MCF 10A (cell line): ENCODE data around the gene ZMYND8. TPM values are rescaled to one million over a fixed set of nuclear protein-coding genes. Genes with fewer than 3 reads are reported as not detected.

Experiments
- Bru-seq: library from RNA; stranded (reverse); fragments of 400-500 nt; gene quantifications from one replicate; lab custom pipeline; 2021; lab: Mats Ljungman, UMichigan
- BruChase-seq, 2 experiments: library from RNA; stranded (reverse); fragments of 400-500 nt; gene quantifications; one replicate each; lab custom pipeline; 2021; lab: Mats Ljungman, UMichigan
- BruUV-seq: library from RNA; stranded (reverse); fragments of 400-500 nt; replicated peaks from 2 replicates; lab custom pipeline; 2021; lab: Mats Ljungman, UMichigan
- CTCF ChIA-PET: fragments of 300-600 bp; sonication (Branson Sonifier 250); formaldehyde crosslinking; extraction: SDS; loops from one replicate; lab custom pipeline; 2021; ENCODE audit warnings: antibody characterized with exemption, inconsistent platforms; lab: Yijun Ruan, JAX
- POLR2A ChIA-PET: fragments of 300-600, 350-650 bp; sonication (Branson Sonifier 250); formaldehyde crosslinking; extraction: SDS; loops from one replicate; lab custom pipeline; 2020; ENCODE audit warnings: antibody characterized with exemption, inconsistent platforms; lab: Yijun Ruan, JAX
- DNase-seq: peaks from one replicate; pipeline ENCODE4 v3.0.0-alpha.2; 2018; ENCODE audit not compliant: unreplicated experiment
- H3K27ac Mint-ChIP-seq: one replicate; pipeline ENCODE4 v1.8.0; 2022; ENCODE audit warnings: mild to moderate bottlenecking, low read depth, mixed read lengths; ENCODE audit not compliant: unreplicated experiment
- H3K27me3 Mint-ChIP-seq: one replicate; pipeline ENCODE4 v1.8.0; 2022; ENCODE audit warnings: mixed read lengths; ENCODE audit not compliant: insufficient read depth, unreplicated experiment
- H3K36me3 Mint-ChIP-seq: one replicate; pipeline ENCODE4 v1.8.0; 2022; ENCODE audit warnings: mild to moderate bottlenecking, moderate library complexity, mixed read lengths; ENCODE audit not compliant: insufficient read depth, unreplicated experiment
- H3K4me1 Mint-ChIP-seq: one replicate; pipeline ENCODE4 v1.8.0; 2022; ENCODE audit warnings: mixed read lengths; ENCODE audit not compliant: insufficient read depth, unreplicated experiment
- H3K4me3 Mint-ChIP-seq: one replicate; pipeline ENCODE4 v1.8.0; 2022; ENCODE audit warnings: mild to moderate bottlenecking, moderate library complexity, mixed read lengths; ENCODE audit not compliant: unreplicated experiment
- H3K9me3 Mint-ChIP-seq: one replicate; pipeline ENCODE4 v1.8.0; 2022; ENCODE audit warnings: mixed read lengths; ENCODE audit not compliant: unreplicated experiment
- intact Hi-C: fragments of 100-400 bp; cut with micrococcal nuclease; formaldehyde crosslinking; loops from 2 replicates; pipeline ENCODE4 v1.14.1; 2022
- long read RNA-seq: library from polyadenylated mRNA; stranded (forward); transcript quantifications from one replicate; pipeline ENCODE4 v2.0.0, GENCODE V29; 2022
- total RNA-seq: library from RNA; stranded (reverse); gene quantifications from 2 replicates; pipeline ENCODE4 v1.2.3, GENCODE V29; 2022
- TF ChIP-seq, protein P1 (sequence below): fragments of 200-600 bp; IDR thresholded peaks from one replicate; pipeline ENCODE4 v1.8.0; 2022; ENCODE audit warnings: antibody characterized with exemption, mild to moderate bottlenecking; ENCODE audit not compliant: unreplicated experiment

ZMYND8 gene
- total RNA-seq (126 and 127 TPM in 2 replicates), Bru-seq, nascent RNA (percentile 95 among the genes with signal in this experiment), BruChase-seq, experiment 1, labeled RNA remaining after a 6-hour chase (percentile 90 among the genes with signal in this experiment), BruChase-seq, experiment 2, labeled RNA remaining after a 2-hour chase (percentile 92 among the genes with signal in this experiment)
- long read RNA-seq, full-length matches to known transcripts, result 50 of 242 reads
- long read RNA-seq, partial matches to known transcripts, result 72 of 242 reads
- long read RNA-seq, other reads (novel, unspliced or antisense), result 120 of 242 reads

DNA sequence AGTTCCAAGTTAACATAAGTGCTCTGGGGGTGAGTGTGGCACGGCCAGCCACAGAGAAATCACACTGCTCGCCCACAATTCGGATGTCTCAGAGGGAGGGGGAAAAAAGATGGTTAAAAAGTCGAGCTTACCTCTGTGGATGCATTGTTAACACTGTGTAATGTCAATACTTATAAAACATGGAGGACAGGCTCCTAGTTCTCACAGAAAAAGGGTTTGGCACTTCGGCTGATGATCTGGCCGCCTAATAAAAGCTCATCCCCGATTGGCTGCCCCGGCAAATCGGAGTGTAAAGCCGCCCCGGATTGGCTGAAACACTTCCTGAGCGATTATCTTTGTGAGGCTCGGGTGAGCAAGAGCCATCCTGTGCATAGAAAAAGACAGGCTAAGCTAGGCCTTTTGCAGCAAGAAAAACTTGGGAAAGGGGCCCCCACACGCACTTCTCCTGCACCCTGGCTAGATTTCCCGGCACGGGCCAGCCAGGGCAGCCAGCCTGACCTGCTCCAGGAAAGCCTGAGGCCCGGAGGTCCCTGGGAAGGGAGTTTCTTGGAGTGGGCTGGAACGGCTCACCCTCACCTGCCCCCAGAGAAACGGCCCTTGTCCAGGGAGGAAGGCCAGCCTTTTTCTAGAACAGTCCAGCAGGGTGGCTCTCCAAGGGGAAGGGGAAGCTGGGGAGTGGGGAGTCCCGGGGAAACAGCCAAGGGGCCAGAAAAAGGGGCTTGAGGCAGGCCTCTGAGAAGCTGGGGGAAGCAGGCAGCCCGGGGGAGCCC lies at the start of gene ZMYND8:
Gene ZMYND8 (minus strand): TSS at position 174 of the 770 bp plus-strand sequence. CDS start 29 bp downstream, at position 145.
- TF ChIP-seq, protein P1, sequence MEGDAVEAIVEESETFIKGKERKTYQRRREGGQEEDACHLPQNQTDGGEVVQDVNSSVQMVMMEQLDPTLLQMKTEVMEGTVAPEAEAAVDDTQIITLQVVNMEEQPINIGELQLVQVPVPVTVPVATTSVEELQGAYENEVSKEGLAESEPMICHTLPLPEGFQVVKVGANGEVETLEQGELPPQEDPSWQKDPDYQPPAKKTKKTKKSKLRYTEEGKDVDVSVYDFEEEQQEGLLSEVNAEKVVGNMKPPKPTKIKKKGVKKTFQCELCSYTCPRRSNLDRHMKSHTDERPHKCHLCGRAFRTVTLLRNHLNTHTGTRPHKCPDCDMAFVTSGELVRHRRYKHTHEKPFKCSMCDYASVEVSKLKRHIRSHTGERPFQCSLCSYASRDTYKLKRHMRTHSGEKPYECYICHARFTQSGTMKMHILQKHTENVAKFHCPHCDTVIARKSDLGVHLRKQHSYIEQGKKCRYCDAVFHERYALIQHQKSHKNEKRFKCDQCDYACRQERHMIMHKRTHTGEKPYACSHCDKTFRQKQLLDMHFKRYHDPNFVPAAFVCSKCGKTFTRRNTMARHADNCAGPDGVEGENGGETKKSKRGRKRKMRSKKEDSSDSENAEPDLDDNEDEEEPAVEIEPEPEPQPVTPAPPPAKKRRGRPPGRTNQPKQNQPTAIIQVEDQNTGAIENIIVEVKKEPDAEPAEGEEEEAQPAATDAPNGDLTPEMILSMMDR, result no peak
- peaks cover 72% of the 10 kb centered on the region for H3K4me1 Mint-ChIP-seq
- ChIA-PET CTCF (interaction anchor here (0.5 to 6.3 kb wide), 11 partner anchors 20 to 147 kb away, joined by 3 to 50 read pairs (median 4); no protein-coding TSS in a partner anchor), POLR2A (interaction anchor here (0.6 to 19.8 kb wide), 22 partner anchors 8 to 1921 kb away, joined by 3 to 1977 read pairs (median 8); partner anchors contain the start of genes NCOA3, TP53RK and ZNFX1)
- intact Hi-C loops, result loop anchor here (1.0 kb wide), 2 partner anchors 22 to 82 kb away; no protein-coding TSS in a partner anchor
- peak; percentile 94 for DNase-seq
- no peaks in the 10 kb centered on the region for H3K27me3 Mint-ChIP-seq
- no peak within 1 kb of the TSS for H3K27ac Mint-ChIP-seq
- no peaks in the 10 kb centered on the region for H3K9me3 Mint-ChIP-seq
- H3K36me3 Mint-ChIP-seq, result peaks cover 6% of the 10 kb centered on the region
- peak within 1 kb of the TSS; percentile 70 for H3K4me3 Mint-ChIP-seq
- BruUV-seq, result no TSS peak

DNA sequence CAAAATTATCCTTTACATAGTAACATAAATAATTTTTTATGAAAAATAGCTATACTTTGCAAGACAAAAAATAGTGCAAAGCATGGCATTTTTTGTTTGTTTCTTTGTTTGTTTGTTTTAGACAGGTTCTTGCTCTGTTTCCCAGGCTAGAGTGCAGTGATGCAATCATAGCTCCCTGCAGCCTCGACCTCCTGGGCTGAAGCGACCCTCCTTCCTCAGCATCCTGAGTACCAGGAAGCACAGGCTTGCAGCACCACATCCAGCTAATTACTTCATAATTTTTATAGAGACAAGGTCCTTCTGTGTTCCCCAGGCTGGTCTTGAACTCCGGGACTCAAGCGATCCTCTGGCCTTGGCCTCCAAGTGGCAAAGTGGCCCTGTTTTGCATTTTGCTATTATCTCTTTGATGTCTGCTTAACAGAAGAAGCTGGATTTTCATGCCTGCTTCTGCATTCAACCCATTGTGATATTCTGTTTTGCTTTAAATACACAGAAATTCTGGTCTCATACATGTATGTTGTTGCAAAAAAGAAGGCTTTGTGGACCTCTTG lies 49.4 kb upstream of the ZMYND8 start:
- no peaks in the 10 kb centered on the region for H3K27me3 Mint-ChIP-seq
- H3K9me3 Mint-ChIP-seq, result no peaks in the 10 kb centered on the region
- intact Hi-C loops, result no loop called here
- ChIA-PET CTCF (no interaction called here), POLR2A (interaction anchor here (0.6 to 2.0 kb wide), 7 partner anchors 11 to 144 kb away, joined by 3 to 9 read pairs (median 4); no protein-coding TSS in a partner anchor)
- no peak overlapping the region for H3K27ac Mint-ChIP-seq
- H3K4me1 Mint-ChIP-seq, result no peaks in the 10 kb centered on the region
- no peak overlapping the region for H3K4me3 Mint-ChIP-seq
- TF ChIP-seq, protein P1, result no peak
- no peaks in the 10 kb centered on the region for H3K36me3 Mint-ChIP-seq
- BruUV-seq, result no TSS peak
- DNase-seq, result no peak

DNA sequence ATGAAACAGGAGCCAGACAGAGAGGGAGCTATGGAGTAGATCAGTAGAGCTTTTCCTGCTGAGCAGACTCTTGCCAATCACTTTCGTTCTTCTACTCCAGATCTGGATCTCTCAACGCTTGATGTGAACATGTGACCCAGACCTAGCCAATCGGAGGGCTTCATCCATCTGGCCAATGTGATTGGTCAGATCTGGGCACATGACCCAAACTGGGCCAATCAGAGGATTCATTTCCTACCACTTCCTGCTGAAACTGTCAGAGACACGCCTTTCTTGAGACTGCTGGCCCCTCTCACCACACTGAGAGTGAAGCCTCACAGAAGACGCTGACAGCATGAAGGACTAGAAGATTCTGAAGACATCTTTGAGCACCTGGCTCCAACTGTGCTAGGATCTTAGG lies 44.2 kb upstream of the ZMYND8 start:
- no peaks in the 10 kb centered on the region for H3K27me3 Mint-ChIP-seq

More for the DNA sequence above, 44.2 kb upstream of the ZMYND8 start:
- BruUV-seq, result no TSS peak
- Mint-ChIP-seq H3K36me3 (no peaks in the 10 kb centered on the region), H3K4me3 (no peak overlapping the region), H3K4me1 (no peaks in the 10 kb centered on the region), H3K27ac (no peak overlapping the region), H3K9me3 (no peaks in the 10 kb centered on the region)
- TF ChIP-seq, protein P1, result no peak
- no peak for DNase-seq
- intact Hi-C loops, result no loop called here
- ChIA-PET CTCF (interaction anchor here (0.6 kb wide), 2 partner anchors 23 to 907 kb away, joined by 3 to 4 read pairs; no protein-coding TSS in a partner anchor), POLR2A (interaction anchor here (0.6 to 0.8 kb wide), 2 partner anchors 55 to 151 kb away, joined by 3 read pairs; no protein-coding TSS in a partner anchor)
